ENCODE data around the gene SERTM2.
A peak's percentile ranks its signal among the peaks of the same experiment; 100 is the strongest.
"Not testable (repeated sequence)": the region's sequence is repeated elsewhere in the genome, so short reads cannot be mapped to it uniquely, and the experiment has no call there.

Gene SERTM2

GRCh38 chrX:111511477-111511876 lies at the start of gene SERTM2:
SERTM2 (plus strand) TSS chrX:111511645; CDS start chrX:111518858, 7,213 bp downstream.
- DNase-seq = peak; percentile 19

GRCh38 chrX:111465669-111466068 lies 45.8 kb upstream of the SERTM2 start:
- DNase-seq = no peak

- DNase-seq = no peak
Observed at GRCh38 chrX:111467896-111468295, 43.5 kb upstream of the SERTM2 start.

DNA sequence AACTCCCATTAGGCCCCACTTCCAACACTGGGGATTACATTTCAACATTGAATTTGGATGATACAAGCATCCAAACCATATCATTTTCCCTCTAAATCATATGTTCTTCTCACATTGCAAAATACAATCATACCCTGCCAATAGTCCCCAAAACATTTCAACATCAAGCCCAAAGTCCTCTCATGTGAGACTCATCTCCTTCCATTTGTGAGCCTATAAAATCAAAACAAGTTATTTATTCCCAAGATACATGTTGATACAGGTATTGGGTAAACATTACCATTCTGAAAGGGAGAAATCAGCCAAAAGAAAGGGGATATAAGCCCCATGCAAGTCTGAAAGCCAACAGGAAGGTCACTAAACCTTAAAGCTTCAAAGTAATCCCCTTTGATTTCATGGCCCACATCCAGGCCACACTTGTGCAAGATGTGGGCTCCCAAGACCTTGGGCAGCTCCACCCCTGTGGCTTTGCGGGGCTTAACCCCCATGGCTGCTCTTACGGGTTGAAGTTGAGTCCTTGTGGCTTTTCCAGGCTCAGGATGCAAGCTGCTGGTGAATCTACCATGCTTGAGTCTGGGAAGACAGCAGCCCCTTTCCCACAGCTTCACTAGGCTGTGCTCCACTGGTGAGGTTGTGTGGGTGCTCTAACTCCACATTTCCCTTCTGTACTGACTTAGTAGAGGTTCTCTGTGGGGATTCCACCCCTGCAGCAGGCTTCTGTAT lies 40.6 kb upstream of the SERTM2 start:
- no peak for DNase-seq

DNA sequence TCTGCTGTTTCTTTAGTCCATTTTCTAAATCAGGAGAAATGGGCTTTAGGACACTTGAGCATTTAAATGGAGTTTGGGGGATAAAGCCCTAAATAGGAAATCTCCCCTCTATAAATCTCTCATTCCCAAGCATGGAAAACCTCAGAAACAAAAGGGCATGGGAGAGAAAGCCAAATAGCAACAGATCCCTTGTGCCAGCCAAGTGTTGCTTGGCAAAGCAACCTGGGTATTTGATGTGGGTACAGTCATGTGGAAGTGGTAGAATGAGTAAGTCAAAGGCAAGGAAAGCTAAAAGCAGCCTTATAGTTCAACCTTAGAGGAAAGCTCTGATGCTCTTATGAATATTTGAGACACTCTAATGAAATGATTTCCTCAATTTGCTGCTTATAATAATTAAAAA lies 29.5 kb upstream of the SERTM2 start:
- no peak for DNase-seq

DNA sequence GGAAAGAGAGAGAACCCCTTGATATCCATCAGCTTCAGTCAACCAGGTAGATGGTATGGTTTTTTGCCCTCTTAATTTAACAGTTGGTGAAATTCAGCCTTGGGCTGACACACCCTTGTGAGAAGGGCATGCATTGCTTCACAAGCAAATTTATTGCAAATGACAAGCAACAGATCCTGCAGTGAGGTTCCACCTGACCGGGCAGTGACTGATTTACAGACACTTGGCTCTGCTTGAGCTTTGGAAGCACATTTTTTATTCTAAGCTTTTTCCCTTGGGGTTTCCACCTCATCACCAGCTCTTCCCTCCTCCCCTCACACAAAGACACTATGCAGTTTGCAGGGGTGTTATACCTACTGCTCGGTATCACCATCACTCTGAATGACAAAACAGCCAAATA lies 28.3 kb upstream of the SERTM2 start:
- no peak for DNase-seq

- DNase-seq = no peak
Observed at GRCh38 chrX:111483881-111484280, 27.6 kb upstream of the SERTM2 start.

DNA sequence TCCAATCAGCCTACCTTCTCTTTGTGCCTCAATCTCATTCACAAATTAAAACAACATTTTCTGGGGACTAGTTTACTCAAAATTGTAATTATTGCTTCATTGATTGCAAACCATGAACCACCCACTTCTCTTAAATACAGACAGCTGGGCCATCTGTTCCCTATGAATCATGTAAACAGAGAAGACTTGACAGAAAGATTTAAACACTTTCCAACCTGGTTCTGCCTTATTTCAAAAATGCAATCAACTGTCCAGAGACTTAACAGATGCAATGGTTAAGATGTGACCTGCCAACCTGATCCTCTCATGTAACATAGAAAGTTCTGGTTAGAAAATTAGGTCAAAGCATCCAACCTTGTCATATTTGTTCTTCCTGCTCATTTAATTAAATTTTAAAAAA lies 20.8 kb upstream of the SERTM2 start:
- DNase-seq = no peak

DNA sequence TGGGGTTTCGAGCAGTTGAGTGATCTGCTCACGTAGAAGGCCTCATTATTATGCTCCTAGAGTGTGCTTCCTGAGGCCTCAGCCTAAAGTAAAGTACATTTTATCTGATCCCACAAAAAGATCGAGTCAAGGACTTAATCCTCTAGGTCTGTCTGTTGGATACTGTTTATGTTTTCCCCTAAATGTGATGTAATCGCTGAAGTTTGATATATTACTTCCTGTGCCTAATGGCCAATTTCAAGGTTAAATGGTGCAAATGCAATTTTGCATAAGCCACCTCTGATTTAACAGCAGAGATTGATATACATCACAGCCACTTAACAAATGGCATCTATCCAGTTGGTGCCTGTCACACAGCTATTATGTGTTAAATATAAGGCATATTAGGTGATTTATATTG lies 19.4 kb upstream of the SERTM2 start:
- DNase-seq = no peak

- no peak for DNase-seq
Observed at GRCh38 chrX:111498538-111499103, 12.8 kb upstream of the SERTM2 start.

DNA sequence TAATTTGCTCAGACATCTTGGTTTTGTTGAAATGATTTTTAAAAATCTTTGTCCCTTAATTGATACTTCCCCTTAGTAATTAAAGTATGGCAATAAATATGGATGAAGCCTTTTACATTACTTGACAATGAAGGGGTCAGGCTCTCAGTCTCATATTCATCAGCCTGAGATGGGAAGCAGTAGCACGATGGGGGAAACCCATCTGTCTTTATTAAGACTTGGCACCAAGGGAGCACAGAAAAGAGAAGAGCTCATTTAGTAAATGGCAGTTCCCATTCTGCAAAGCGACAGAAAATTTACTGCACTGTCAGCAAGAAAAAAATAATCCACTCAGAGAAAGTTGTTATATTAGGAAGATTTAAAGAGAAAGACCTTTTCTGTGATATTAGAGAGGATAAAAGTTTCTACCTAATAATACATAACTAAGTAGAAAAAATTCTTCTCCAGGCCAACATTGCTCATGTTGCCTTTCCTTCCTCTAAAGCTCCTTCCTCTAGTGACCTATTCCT lies 7.9 kb upstream of the SERTM2 start:
- DNase-seq = no peak

DNA sequence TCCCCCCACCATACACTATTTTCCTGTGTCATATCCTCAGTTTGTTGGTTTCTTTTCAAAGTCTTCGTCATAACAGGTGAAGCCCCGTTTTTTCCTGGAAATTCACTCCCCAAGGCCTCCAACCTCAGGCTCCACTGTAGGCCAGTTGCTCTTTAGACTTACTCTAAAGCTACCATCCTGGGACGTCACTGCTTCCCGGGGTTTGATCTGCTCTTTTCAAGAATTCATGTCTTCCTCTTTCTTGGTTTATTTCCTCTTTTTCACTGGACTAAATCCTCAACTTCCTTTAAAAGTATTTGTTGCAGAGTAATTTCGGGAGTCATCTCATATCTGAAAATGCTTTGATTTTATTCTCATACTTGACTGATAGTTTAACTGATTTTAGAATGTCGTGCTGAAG lies 6.5 kb upstream of the SERTM2 start:
- peak; percentile 57 for DNase-seq

- DNase-seq = no peak
Observed at GRCh38 chrX:111505783-111506182, 5.7 kb upstream of the SERTM2 start.

- no peak for DNase-seq
Observed at GRCh38 chrX:111506826-111507225, 4.6 kb upstream of the SERTM2 start.

- DNase-seq = no peak
Observed at GRCh38 chrX:111507933-111508332, 3.5 kb upstream of the SERTM2 start.

- DNase-seq = no peak
Observed at GRCh38 chrX:111515298-111515697, 3.9 kb downstream of the SERTM2 start.

DNA sequence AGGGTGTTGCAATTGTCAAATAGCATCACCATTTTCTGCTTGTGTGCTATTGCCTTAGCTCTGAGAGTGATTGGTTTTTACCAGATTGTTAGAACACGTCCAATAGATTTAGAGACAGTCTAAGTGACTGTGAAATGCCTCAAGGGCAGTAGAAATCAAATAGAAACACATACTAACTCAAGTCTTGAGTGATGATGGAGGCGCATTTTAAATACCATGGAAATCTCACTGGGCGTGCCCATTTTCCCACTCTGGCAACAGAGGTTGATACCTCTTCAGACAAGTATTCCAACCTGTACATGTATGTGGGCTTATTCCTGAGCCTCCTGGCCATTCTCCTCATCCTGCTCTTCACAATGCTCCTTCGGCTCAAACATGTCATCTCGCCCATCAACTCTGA lies 7.2 kb downstream of the SERTM2 start:
- DNase-seq = no peak

DNA sequence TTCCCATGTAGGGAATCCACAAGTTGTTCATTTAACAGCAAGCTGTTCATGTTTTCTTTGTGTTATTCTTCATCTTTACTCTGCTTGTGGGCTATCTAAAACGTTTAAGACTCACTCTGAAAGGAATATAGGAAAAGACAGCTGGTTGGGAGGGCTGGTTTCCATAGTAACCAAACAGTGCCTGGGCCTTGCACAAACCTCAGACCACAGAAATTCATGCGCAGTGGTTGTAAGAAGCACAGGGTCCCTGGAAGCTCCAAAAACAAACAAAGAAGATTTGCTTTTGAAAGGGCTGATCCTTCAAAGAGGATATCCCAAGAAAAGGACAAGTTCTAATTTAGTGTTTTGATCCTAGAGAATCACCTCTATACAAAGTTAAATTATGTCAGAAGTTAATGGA lies 7.8 kb downstream of the SERTM2 start:
- no peak for DNase-seq

- DNase-seq = no peak
Observed at GRCh38 chrX:111520506-111520905, 9.1 kb downstream of the SERTM2 start.

DNA sequence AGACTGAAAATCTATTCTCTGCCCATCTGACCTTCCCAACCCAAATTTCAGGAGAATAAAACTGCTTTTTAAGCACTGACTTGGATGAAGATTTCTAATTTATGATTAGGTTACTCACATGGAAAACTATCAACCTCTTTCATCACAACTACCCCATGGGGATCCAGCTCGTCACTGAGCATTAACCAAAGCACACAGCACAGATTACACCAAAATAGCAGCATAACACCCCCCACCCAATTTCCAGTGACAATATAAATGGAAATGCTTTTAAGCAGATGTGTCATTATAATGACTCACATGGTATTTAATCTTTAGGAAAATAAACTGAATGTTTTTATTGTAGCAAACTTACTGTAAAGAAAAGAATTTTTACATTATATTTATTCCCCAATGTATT lies 9.7 kb downstream of the SERTM2 start:
- DNase-seq = no peak

GRCh38 chrX:111543212-111543741 lies 31.8 kb downstream of the SERTM2 start:
- no peak for DNase-seq

- not testable (repeated sequence) for DNase-seq
Observed at GRCh38 chrX:111549235-111549634, 37.8 kb downstream of the SERTM2 start.

DNA sequence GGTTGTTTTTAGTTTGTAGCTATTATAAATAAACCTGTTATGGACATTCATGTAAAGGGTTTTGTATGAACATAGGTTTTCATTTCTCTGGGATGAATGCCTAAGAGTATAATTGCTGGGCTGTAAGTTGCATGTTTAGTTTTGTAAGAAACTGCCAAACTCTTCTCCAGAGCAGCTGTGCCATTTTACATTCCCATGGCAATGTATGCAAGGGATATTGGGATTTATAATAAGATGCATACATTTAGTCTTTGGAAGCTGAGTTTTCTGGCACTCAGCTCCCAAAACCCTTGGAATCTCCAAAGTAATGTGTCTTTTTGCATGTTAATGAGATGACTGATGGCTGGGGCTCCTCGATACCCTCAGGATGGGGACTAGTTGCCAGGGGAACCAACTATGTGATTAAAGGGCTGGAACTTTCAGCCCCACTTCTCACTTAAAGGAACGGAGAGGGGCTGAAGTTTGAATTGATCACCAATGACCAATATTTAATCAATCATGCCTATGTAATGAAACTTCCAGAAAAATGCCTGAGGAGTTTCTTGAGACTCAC lies 44.0 kb downstream of the SERTM2 start:
- DNase-seq = no peak

GRCh38 chrX:111560801-111561200 lies 49.4 kb downstream of the SERTM2 start:
- DNase-seq = no peak
